ENCODE data around the gene RAB30.

RAB30 gene

DNA sequence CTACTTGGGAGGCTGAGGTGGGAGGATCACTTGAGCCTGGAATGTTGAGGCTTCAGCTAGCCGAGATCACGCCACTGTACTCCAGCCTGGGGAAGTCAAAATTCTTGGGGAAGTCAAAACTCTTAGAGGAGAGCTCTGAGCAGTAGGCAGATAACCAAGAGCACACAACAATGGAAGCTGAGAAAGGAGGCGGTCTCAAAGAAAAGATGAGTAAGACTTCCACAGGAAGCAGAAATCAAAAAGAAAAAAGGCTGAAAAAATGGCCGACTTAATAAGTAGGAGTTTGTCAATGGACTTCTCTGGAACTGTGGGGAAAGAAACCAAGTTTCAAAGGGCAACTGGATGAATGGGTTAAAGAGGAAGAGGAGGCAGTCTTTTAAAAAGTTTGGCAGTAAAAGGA, 32.1 kb downstream of the RAB30 start:
- DNase-seq: no peak

DNA sequence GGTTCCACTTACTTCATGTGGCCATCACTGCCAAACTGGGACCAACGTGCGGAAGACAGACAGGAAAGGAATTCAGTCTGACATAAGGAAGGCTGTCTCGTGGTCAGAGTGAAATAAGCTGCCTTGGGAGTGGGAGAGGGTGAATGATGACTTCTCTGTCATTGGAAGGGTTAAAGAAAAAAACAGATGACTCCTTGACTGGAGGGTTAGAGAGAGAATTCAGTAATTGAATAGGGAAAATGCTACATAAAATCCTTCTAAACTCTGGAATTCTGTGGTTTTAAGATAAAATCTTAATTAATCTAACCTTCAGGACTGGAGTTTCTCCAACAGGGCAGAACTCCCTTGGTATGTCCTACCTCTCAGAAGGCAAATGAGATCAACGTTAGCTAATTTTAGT, 33.8 kb downstream of the RAB30 start:
- DNase-seq: no peak

GRCh38 chr11:83036701-83037100, 35.0 kb downstream of the RAB30 start:
- DNase-seq: no peak

- no peak for DNase-seq
Measured at GRCh38 chr11:83035070-83035854, 36.4 kb downstream of the RAB30 start.

- no peak for DNase-seq
Measured at GRCh38 chr11:83034673-83035014, 37.1 kb downstream of the RAB30 start.

DNA sequence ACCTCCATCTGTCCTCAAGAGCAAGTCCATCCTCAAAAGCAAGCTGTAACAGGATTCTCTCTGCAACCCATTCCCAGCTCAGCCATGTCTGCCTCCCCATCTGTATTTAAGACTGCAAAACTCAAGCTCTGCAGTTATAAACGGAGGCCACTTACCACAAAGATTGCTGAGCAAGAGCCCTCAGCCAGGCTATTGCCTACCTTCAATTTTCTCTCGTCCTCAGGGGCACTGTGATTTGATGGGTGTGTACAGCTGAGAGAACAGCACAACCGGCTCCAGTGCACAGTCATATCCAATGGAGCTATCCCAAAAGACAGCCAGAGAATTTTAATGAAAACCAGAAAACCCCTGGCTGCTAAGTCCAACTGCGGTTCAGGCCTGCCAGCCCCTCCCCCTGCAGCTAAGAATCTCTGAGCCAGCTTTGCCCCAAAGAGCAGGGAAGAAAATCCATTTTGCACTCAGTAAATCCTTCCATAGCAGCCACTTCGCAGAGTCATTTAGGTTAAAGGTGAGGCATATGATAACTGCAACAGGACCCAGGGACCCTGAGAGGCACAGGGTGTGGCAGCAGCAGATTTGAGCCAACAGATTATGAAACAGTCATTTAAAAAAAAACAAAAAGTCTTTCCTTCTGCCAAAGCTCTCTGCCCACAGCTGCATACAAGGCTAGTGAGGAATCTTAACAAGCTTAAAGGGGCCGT, 37.6 kb downstream of the RAB30 start:
- no peak for DNase-seq

GRCh38 chr11:83033371-83033770, 38.3 kb downstream of the RAB30 start:
- no peak for DNase-seq

DNA sequence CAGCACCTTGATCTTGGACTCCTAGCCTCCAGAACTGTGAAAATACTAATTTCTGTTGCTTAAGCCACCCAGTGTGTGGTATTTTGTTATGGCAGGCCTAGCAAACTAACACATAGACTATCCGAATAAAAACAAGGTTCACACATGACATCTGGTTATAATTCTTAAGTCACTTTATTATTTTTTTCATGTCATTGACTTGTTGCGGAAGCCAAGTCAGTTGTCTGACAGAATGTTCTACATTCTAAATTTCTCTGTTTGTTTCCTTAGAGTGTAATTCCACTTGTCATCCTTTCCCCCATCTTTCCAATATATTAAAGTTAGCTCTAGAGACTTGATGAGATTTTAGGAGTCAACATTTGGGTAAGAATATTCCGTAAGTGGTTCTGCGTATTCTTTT, 40.6 kb downstream of the RAB30 start:
- no peak for DNase-seq

GRCh38 chr11:83027794-83028193, 43.9 kb downstream of the RAB30 start:
- no peak for DNase-seq

GRCh38 chr11:83027289-83027688, 44.4 kb downstream of the RAB30 start:
- DNase-seq: no peak

DNA sequence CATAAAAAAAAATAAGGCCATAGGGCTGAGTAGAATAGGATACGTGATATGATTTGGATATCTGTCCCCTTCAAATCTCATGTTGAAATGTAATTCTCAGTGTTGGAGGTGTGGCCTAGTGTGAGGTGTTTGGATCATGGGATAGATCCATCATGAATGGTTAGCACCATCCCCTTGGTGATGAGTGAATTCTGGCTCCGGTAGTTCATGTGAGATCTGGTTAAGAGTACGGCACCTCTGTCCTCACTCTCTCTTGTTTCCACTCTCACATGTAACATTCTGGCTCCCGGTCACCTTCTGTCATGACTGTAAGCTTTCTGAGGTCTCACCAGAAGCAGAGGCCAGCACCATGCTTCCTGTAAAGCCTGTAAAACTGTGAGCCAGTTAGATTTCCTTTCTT, 45.5 kb downstream of the RAB30 start:
- no peak for DNase-seq

DNA sequence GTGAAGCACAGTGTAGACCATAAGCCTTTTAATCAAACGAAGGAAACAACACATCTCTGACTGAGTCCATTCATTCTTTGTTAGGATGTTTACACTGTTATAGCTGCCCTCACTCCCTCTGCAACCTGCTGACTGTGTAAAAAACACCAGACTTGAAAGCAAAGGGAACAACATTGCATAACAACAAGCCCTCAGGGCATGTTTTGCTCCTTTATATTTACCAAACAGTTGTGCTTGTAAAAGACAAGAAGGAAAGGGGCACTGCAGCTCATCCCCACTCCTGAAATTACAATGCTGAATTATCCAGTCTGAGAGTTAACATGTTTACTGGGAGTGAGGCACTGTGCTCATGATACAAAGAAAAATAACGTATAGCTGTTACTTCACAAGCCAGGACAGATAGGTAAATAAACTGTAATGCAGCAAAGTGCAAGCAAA, 46.4 kb downstream of the RAB30 start:
- DNase-seq: peak in 1 of 4 experiments; percentile 9

GRCh38 chr11:83024270-83024854, 47.3 kb downstream of the RAB30 start:
- no peak for DNase-seq

DNA sequence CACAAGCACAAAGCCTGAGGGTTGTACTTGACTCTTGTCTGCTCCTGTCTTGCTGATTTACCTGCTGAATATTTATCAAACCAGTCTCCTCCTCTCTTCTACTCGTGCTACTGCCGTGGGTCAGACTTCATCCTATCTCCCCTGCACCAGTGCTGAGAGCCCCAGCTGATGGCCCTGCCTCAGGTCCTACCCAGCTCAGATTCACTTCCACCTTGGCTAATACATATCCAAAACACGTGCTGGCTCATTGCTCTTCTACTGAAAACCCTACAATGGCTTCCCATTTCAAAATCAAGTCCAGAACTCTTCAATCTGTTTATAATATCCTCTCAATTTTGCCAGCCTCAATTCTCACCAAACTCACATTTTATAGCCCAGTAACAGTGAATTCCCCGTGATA, 48.3 kb downstream of the RAB30 start:
- no peak for DNase-seq

- no peak for DNase-seq
Measured at GRCh38 chr11:83021780-83022125, 49.9 kb downstream of the RAB30 start.

DNA sequence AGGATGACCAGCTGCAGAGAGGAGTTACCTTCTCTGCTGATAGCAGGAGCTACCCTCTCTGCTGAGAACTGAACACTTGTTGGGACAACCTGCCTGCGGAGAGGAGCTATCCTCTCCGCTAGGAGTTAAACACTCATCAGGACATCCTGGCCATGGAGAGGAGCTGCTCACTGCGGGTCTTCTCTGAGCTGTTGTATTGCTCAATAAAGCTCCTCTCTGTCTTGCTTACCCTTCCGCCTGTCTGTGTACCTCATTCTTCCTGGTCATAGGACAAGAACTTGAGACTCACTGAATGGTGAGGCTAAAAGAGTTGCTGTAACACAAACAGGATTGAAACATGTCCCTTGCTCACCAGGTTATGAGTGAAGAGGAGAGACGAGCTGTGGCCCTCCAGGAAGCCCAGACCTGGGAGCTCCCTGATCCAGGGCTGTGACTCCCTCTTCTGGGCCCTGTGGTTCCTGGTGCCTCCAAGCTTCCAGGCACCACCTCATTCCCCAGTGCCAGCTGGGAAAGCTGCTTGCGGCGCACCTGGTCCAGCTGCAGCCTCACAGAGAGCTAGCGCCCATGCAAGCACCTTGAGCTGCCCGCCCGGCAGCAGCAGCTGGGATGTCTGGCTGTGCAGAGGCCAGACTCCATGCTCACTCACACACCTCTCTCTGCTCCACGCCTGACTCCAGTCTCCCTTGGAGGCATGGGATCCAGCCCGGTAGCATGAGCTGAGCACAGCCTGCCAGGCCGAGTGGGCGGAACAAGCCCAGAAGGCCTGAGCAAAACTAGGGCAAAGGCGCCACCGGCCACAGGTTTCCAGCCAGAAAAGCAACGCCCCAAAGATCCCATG, 50.5 kb downstream of the RAB30 start:
- DNase-seq: no peak

GRCh38 chr11:83019888-83020579, 51.7 kb downstream of the RAB30 start:
- no peak for DNase-seq

GRCh38 chr11:83014951-83015350, 56.7 kb downstream of the RAB30 start:
- no peak for DNase-seq

- no peak for DNase-seq
Measured at GRCh38 chr11:83012168-83013067, 59.3 kb downstream of the RAB30 start.

DNA sequence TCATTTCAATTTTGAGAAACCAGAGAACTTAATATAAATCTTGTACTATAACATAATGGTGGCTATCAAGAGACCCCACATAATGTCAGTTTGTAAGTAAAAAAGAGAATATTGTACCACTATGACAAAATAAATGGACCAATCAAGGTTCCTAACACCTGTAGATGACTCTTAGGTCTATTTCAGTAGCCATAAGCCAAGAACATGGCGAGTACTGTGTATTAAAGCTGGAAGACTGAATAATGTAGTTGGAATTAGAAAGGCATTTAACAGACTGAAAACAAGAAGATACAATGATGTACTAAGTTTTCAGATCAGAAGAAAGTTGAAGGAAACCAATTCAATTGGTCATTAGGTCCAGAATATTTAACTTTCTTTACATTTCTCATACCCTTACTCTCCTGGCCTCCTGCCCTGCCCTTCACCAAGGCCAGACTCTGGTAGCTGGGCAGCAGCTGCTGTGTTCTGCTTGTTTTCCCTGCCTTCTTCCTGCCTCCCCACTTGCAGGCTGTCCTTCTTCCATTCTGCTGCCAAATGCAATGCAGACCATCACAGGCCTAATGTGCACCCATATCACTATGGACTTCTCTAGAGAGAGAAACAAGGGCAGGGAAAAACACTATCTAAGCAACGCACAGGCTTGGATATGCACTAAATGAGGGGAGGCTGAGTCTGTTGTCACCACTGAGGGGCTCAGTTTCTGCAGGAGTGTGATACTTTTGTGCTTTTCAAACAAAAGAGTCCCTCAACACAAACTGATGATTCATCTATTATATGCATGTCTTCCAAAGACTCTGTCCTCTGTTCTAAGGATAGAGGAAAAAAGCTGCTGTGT, 60.1 kb downstream of the RAB30 start:
- no peak for DNase-seq

- DNase-seq: no peak
Measured at GRCh38 chr11:83009999-83010398, 61.7 kb downstream of the RAB30 start.

Measured in suppressor macrophage (primary cell).